Fibroblast of lung (primary cell): ENCODE measurements around the gene ARRDC4. TPM values are rescaled to one million over a fixed set of nuclear protein-coding genes. Genes with fewer than 3 reads are reported as not detected.

ENCODE experiments used
- DNase-seq, 2 donors: peaks; one replicate each; pipeline versions ENCODE4 v3.0.0 to v3.0.0-alpha.2; 2010; ENCODE audit warnings: low read depth in 2 of 2
- H2AFZ ChIP-seq: 2 replicates; pipeline ENCODE4 v1.5.1; 2012; ENCODE audit warnings: low read length, control low read depth, inconsistent platforms
- H3K27ac ChIP-seq: 2 replicates; pipeline ENCODE4 v1.5.1; 2011; ENCODE audit warnings: low read length, control low read depth; ENCODE audit not compliant: insufficient read depth
- H3K27me3 ChIP-seq: 2 replicates; pipeline ENCODE4 v1.5.1; 2011; ENCODE audit warnings: mild to moderate bottlenecking, low read length; ENCODE audit not compliant: control insufficient read depth, insufficient read depth
- H3K36me3 ChIP-seq: 2 replicates; pipeline ENCODE4 v1.5.1; 2011; ENCODE audit warnings: low read length; ENCODE audit not compliant: control insufficient read depth, insufficient read depth
- H3K4me1 ChIP-seq: 2 replicates; pipeline ENCODE4 v1.5.1; 2011; ENCODE audit warnings: low read length; ENCODE audit not compliant: control insufficient read depth, insufficient read depth; ENCODE audit errors: extremely low read depth
- H3K4me2 ChIP-seq: 2 replicates; pipeline ENCODE4 v1.5.1; 2011; ENCODE audit warnings: low read length, control low read depth; ENCODE audit not compliant: insufficient read depth; ENCODE audit errors: extremely low read depth
- H3K4me3 ChIP-seq, 4 experiments: fragments of 200-600 bp in 1 of 4; sonication (generic) in 1 of 4; replicated peaks in 1 of 4; 2 replicates each; pipeline ENCODE4 v1.5.1; 2011 to 2016; ENCODE audit warnings: low read length in 4 of 4, low read depth in 3 of 4, mild to moderate bottlenecking in 3 of 4, control low read depth in 2 of 4, inconsistent platforms in 1 of 4, mixed read lengths in 1 of 4; ENCODE audit not compliant: insufficient read depth in 1 of 4; ENCODE audit errors: control extremely low read depth in 1 of 4
- H3K79me2 ChIP-seq: 2 replicates; pipeline ENCODE4 v1.5.1; 2012; ENCODE audit warnings: mild to moderate bottlenecking, low read length, inconsistent platforms; ENCODE audit not compliant: control insufficient read depth, insufficient read depth
- H3K9ac ChIP-seq: 2 replicates; pipeline ENCODE4 v1.5.1; 2011; ENCODE audit warnings: mild to moderate bottlenecking, low read length, control low read depth; ENCODE audit not compliant: insufficient read depth
- H3K9me3 ChIP-seq: 2 replicates; pipeline ENCODE4 v1.5.1; 2012; ENCODE audit warnings: low read depth, low read length; ENCODE audit not compliant: control insufficient read depth, insufficient read depth
- H4K20me1 ChIP-seq: 2 replicates; pipeline ENCODE4 v1.5.1; 2011; ENCODE audit warnings: low read length; ENCODE audit not compliant: control insufficient read depth, insufficient read depth; ENCODE audit errors: extremely low read depth
- EZH2 ChIP-seq: IDR thresholded peaks from 2 replicates; pipeline ENCODE4 v1.5.1; 2012; ENCODE audit warnings: low read length, control low read depth, mild to moderate bottlenecking; ENCODE audit errors: missing control alignments
- polyA plus RNA-seq, 2 donors: library from polyadenylated mRNA; depleted of rRNA in 1 of 2; stranded (reverse) in 1 of 2; unstranded in 1 of 2; fragments of >200 nt; gene quantifications; 2 replicates each; pipeline ENCODE4 v1.2.1, GENCODE V29; 2011 to 2012; ENCODE audit warnings: missing spikeins in 1 of 2
- total RNA-seq: library from RNA; depleted of rRNA; stranded (reverse); fragments of >200 nt; gene quantifications from 2 replicates; pipeline ENCODE4 v1.2.1, GENCODE V29; 2014
- TF ChIP-seq, protein P1 (sequence below), 2 donors: IDR thresholded peaks in 1 of 2; conservative IDR thresholded peaks in 1 of 2; 1 replicate in 1 of 2; 2 replicates in 1 of 2; pipeline ENCODE4 v1.5.1; 2011 to 2012; ENCODE audit warnings: low read length in 2 of 2, control low read depth in 1 of 2, inconsistent platforms in 1 of 2, low read depth in 1 of 2, mild to moderate bottlenecking in 1 of 2

Gene ARRDC4
- total and polyA plus RNA-seq, 2 donors (not counting 1 experiment from before 2014, with no cell fraction given): 27.3 to 39.8 TPM

DNA sequence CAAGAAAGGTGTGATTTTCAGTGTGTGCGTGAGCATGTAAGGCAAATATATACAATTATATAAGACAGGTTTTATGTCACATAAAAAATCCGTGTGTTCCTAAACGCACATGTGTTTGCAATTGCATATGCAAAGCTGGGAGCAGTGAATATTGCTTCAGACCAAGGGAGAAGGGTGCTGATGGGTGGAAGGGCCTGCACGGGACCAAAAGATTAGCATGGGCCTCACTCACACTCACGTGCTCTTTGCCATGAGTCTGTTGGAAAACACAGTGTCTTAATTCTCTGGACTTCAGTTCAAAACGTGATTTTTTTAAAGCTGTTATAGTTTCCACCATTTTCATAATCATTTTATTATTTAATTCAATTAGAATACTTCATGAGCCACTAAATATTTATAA lies 7.2 kb upstream of the ARRDC4 start:
- H4K20me1 ChIP-seq: no peaks in the 10 kb centered on the region
- no peaks in the 10 kb centered on the region for H3K36me3 ChIP-seq
- no peak overlapping the region for H3K4me3 ChIP-seq
- H2AFZ ChIP-seq: no peak overlapping the region
- TF ChIP-seq, protein P1, sequence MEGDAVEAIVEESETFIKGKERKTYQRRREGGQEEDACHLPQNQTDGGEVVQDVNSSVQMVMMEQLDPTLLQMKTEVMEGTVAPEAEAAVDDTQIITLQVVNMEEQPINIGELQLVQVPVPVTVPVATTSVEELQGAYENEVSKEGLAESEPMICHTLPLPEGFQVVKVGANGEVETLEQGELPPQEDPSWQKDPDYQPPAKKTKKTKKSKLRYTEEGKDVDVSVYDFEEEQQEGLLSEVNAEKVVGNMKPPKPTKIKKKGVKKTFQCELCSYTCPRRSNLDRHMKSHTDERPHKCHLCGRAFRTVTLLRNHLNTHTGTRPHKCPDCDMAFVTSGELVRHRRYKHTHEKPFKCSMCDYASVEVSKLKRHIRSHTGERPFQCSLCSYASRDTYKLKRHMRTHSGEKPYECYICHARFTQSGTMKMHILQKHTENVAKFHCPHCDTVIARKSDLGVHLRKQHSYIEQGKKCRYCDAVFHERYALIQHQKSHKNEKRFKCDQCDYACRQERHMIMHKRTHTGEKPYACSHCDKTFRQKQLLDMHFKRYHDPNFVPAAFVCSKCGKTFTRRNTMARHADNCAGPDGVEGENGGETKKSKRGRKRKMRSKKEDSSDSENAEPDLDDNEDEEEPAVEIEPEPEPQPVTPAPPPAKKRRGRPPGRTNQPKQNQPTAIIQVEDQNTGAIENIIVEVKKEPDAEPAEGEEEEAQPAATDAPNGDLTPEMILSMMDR (conservative IDR thresholded peaks at IDR 0.05 in 1 of 2, IDR thresholded peaks at IDR 0.05 in 1 of 2; ENCODE audit: low read depth in 1 of 2, low read length in 2 of 2): no peak
- TF ChIP-seq EZH2: no peak
- H3K9ac ChIP-seq: no peak overlapping the region
- no peak for DNase-seq
- H3K4me1 ChIP-seq: no peaks in the 10 kb centered on the region
- H3K27me3 ChIP-seq: no peaks in the 10 kb centered on the region
- no peaks in the 10 kb centered on the region for H3K9me3 ChIP-seq
- no peak overlapping the region for H3K27ac ChIP-seq
- H3K79me2 ChIP-seq: no peaks in the 10 kb centered on the region
- no peak overlapping the region for H3K4me2 ChIP-seq

DNA sequence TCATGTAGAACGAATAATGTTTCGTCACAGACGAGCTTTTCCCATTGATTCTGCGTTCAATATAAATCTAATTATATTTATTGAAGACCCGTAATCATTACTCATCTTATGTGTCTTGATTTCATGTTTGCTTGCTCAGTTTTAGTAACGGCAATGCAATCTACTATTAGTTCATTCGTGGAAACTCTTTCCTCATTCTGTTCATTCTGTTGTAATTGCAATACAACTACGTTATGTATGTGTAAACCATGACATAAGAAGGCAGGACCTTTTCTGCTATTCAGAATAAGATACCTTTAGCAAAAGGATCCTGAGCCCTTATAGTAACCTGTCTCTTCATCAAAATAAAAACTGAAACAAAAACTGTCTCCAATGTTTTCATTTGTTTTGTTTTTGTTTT lies 6.8 kb upstream of the ARRDC4 start:
- Histone ChIP-seq H3K4me2 (no peak overlapping the region), H4K20me1 (no peaks in the 10 kb centered on the region), H3K27ac (no peak overlapping the region), H3K27me3 (no peaks in the 10 kb centered on the region), H3K9me3 (no peaks in the 10 kb centered on the region), H3K36me3 (no peaks in the 10 kb centered on the region), H2AFZ (no peak overlapping the region), H3K79me2 (no peaks in the 10 kb centered on the region), H3K4me1 (no peaks in the 10 kb centered on the region), H3K4me3 (no peak overlapping the region), H3K9ac (no peak overlapping the region)
- no peak for TF ChIP-seq EZH2
- TF ChIP-seq, protein P1 (conservative IDR thresholded peaks at IDR 0.05 in 1 of 2, IDR thresholded peaks at IDR 0.05 in 1 of 2; ENCODE audit: low read depth in 1 of 2, low read length in 2 of 2): no peak
- no peak for DNase-seq

DNA sequence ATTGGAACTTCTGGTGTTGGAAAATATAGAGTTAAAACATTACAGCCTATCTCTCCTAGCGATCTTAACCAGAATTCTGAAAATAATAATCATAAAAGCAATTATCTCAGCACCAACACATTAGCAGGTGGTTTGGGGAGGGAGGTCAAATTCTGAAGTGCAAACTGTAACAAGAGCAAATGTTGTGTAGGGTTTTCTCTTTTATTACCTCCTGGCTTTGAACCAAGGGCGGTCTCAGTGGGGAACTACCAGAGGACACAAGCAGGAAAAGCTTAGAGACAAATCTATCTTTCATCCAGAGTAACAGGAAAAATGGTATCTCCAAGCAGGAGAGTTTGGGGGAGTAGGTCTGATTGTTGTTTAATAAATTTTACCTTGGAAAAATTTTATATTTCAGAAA lies 5.5 kb upstream of the ARRDC4 start:
- Histone ChIP-seq H3K27ac (no peak overlapping the region), H3K9me3 (no peaks in the 10 kb centered on the region), H3K79me2 (no peaks in the 10 kb centered on the region), H3K4me2 (no peak overlapping the region), H3K9ac (no peak overlapping the region), H3K4me3 (no peak overlapping the region), H3K4me1 (peaks cover 2% of the 10 kb centered on the region), H4K20me1 (no peaks in the 10 kb centered on the region), H2AFZ (no peak overlapping the region), H3K36me3 (no peaks in the 10 kb centered on the region), H3K27me3 (no peaks in the 10 kb centered on the region)
- DNase-seq: no peak
- TF ChIP-seq EZH2: no peak
- TF ChIP-seq, protein P1 (conservative IDR thresholded peaks at IDR 0.05 in 1 of 2, IDR thresholded peaks at IDR 0.05 in 1 of 2; ENCODE audit: low read depth in 1 of 2, low read length in 2 of 2): no peak
